K562 (cell line): ENCODE measurements around the gene ARHGAP9. TPM values are rescaled to one million over a fixed set of nuclear protein-coding genes. Genes with fewer than 3 reads are reported as not detected.
"Not testable (repeated sequence)": the region's sequence is repeated elsewhere in the genome, so short reads cannot be mapped to it uniquely, and the experiment has no call there.

Experiments
- ATAC-seq: fragments of 200-7000 bp; cut with Tn5 transposase; 3 replicates; pipeline ENCODE4 v1.9.1; 2020; ENCODE audit warnings: moderate library complexity
- BruUV-seq: library from RNA; stranded (reverse); fragments of 400-500 nt; replicated peaks from 2 replicates; lab custom pipeline; 2021; lab: Mats Ljungman, UMichigan
- CTCF ChIA-PET: fragments of 300-600 bp; formaldehyde crosslinking; extraction: SDS; loops from one replicate; lab custom pipeline; 2021; ENCODE audit warnings: low intra/inter-chr PET ratio; lab: Yijun Ruan, JAX
- POLR2A ChIA-PET: fragments of 300-600, 350-650 bp; sonication (Branson Sonifier 250); formaldehyde crosslinking; extraction: SDS; loops from one replicate; lab custom pipeline; 2021; ENCODE audit warnings: antibody characterized with exemption, inconsistent platforms; lab: Yijun Ruan, JAX
- DNase-seq, 4 experiments: peaks; one replicate each; pipeline versions ENCODE4 v3.0.0 to v3.0.0-alpha.2; 2011 to 2018; ENCODE audit warnings: low spot score in 3 of 4, mixed read lengths in 3 of 4; ENCODE audit errors: extremely low read depth in 1 of 4
- FAIRE-seq: peaks from 2 replicates; lab custom pipeline; 2011; peaks lifted over from hg19 to GRCh38; lab: Jason Lieb, UNC
- H2AFZ ChIP-seq: 2 replicates; pipeline ENCODE4 v1.6.0; 2011; ENCODE audit warnings: low read depth, low read length, control low read depth, inconsistent platforms
- H3K27ac ChIP-seq: fragments of 200-600 bp; 3 replicates; pipeline ENCODE4 v1.8.0; 2011; ENCODE audit warnings: low read depth, mild to moderate bottlenecking, control low read depth, inconsistent platforms, low read length, moderate library complexity, mixed read lengths; ENCODE audit errors: extremely low read depth
- H3K27me3 ChIP-seq, 2 experiments: fragments of 300-600 bp in 1 of 2; 2 replicates in 1 of 2; 3 replicates in 1 of 2; pipeline versions ENCODE4 v1.6.0 to v1.8.0; 2011; ENCODE audit warnings: inconsistent platforms in 2 of 2, low read length in 2 of 2, mild to moderate bottlenecking in 1 of 2, mixed read lengths in 1 of 2, moderate library complexity in 1 of 2; ENCODE audit not compliant: control insufficient read depth in 2 of 2, insufficient read depth in 2 of 2
- H3K36me3 ChIP-seq: fragments of 300-600 bp; 3 replicates; pipeline ENCODE4 v1.8.0; 2011; ENCODE audit warnings: mild to moderate bottlenecking, low read length, inconsistent platforms; ENCODE audit not compliant: control insufficient read depth, insufficient read depth
- H3K4me1 ChIP-seq, 2 experiments: fragments of 200-600 bp in 1 of 2; replicated peaks in 1 of 2; 2 replicates in 1 of 2; 3 replicates in 1 of 2; pipeline versions ENCODE4 v1.5.1 to v1.8.0; 2011; ENCODE audit warnings: inconsistent platforms in 2 of 2, low read length in 2 of 2, mild to moderate bottlenecking in 1 of 2, mixed read lengths in 1 of 2, moderate library complexity in 1 of 2; ENCODE audit not compliant: control insufficient read depth in 2 of 2, insufficient read depth in 2 of 2
- H3K4me2 ChIP-seq: 2 replicates; pipeline ENCODE4 v1.6.1; 2011; ENCODE audit warnings: low read length, control low read depth, inconsistent platforms, mixed read lengths; ENCODE audit not compliant: insufficient read depth
- H3K4me3 ChIP-seq: fragments of 200-600 bp; sonication (generic), shearing (Covaris generic); 2 replicates; pipeline ENCODE4 v1.5.1; 2016; ENCODE audit warnings: control low read depth, inconsistent platforms
- H3K79me2 ChIP-seq: fragments of 200-600 bp; 3 replicates; pipeline ENCODE4 v1.8.0; 2011; ENCODE audit warnings: low read length, inconsistent platforms; ENCODE audit not compliant: control insufficient read depth, insufficient read depth
- H3K9ac ChIP-seq, 2 experiments: 2 replicates each; pipeline versions ENCODE4 v1.6.0 to v1.6.1; 2011; ENCODE audit warnings: low read depth in 2 of 2, low read length in 2 of 2, control low read depth in 1 of 2, inconsistent platforms in 1 of 2, mild to moderate bottlenecking in 1 of 2, mixed read lengths in 1 of 2; ENCODE audit not compliant: insufficient read depth in 1 of 2
- H3K9me1 ChIP-seq: one replicate; pipeline ENCODE4 v1.6.0; 2011; ENCODE audit warnings: inconsistent platforms, mild to moderate bottlenecking, low read length, moderate library complexity; ENCODE audit not compliant: control insufficient read depth, insufficient read depth
- H3K9me3 ChIP-seq: replicated peaks from 2 replicates; pipeline ENCODE4 v1.5.1; 2011; ENCODE audit warnings: low read depth, low read length, inconsistent platforms; ENCODE audit not compliant: control insufficient read depth, insufficient read depth
- H4K20me1 ChIP-seq: replicated peaks from 2 replicates; pipeline ENCODE4 v1.6.1; 2011; ENCODE audit warnings: low read length, inconsistent platforms, mixed read lengths; ENCODE audit not compliant: control insufficient read depth, insufficient read depth
- ILF3 ChIP-seq: fragments of 450-650 bp; IDR thresholded peaks from 2 replicates; pipeline ENCODE4 v1.6.1; 2018; ENCODE audit warnings: antibody characterized with exemption, mild to moderate bottlenecking, moderate library complexity, borderline replicate concordance
- KDM1A ChIP-seq, 2 experiments: fragments of 450-650 bp; IDR thresholded peaks; 2 replicates each; pipeline ENCODE4 v1.6.1; 2016; ENCODE audit warnings: mild to moderate bottlenecking in 2 of 2
- RBFOX2 ChIP-seq: fragments of 200-400 bp; formaldehyde crosslinking; IDR thresholded peaks from 2 replicates; pipeline ENCODE4 v1.6.1; 2017; ENCODE audit warnings: low read depth, mild to moderate bottlenecking, low read length, moderate library complexity
- RBM25 ChIP-seq: fragments of 200-400 bp; formaldehyde crosslinking; IDR thresholded peaks from 2 replicates; pipeline ENCODE4 v1.6.1; 2018; ENCODE audit warnings: low read length, low read depth, moderate library complexity; ENCODE audit not compliant: severe bottlenecking
- TFAM ChIP-seq: fragments of 250-450 bp; sonication (Bioruptor Pico); conservative IDR thresholded peaks from 2 replicates; pipeline ENCODE4 v1.5.0; 2021; ENCODE audit warnings: mild to moderate bottlenecking, moderate library complexity
- ZNF121 ChIP-seq: sonication (generic); formaldehyde crosslinking; conservative IDR thresholded peaks from 2 replicates; pipeline ENCODE4 v1.8.0; 2022; ENCODE audit warnings: missing genetic modification reagents
- WGBS: fragments of 100-300 bp; shearing (Covaris generic); methylation state at CpG from one replicate; pipeline ENCODE4 v1.1.6; 2016; ENCODE audit warnings: low coverage, mixed read lengths; ENCODE audit not compliant: insufficient coverage; ENCODE audit errors: missing lambda C conversion rate; 5-methylcytosine and 5-hydroxymethylcytosine counted together
- in situ Hi-C: fragments of 300-500 bp; cut with MboI; formaldehyde crosslinking; loops from 4 replicates; pipeline ENCODE4 v1.15.0; 2018; ENCODE audit warnings: inconsistent platforms, mixed read lengths
- intact Hi-C: fragments of 100-400 bp; cut with micrococcal nuclease; formaldehyde crosslinking; loops from 2 replicates; pipeline ENCODE4 v1.14.2; 2022
- microRNA counts: library from miRNA; unstranded; fragments of <30 nt; microRNA quantifications from one replicate; lab custom pipeline; 2016
- microRNA-seq: library from miRNA; unstranded; fragments of <30 nt; microRNA quantifications from one replicate; pipeline ENCODE4, GENCODE V29; 2018; ENCODE audit warnings: borderline microRNAs expressed
- polyA plus RNA-seq, 8 experiments: library from polyadenylated mRNA; depleted of rRNA in 4 of 8; stranded (reverse) in 5 of 8; unstranded in 3 of 8; fragments of >200 nt; fragmentation: Nextera tagmentation in 2 of 8; fragmentation: Illumina TruSeq in 1 of 8; extraction: Ambion mirVana in 2 of 8; extraction: Trizol in 1 of 8; gene quantifications; 2 replicates each; pipeline versions ENCODE4 v1.2.1 to v1.2.3, GENCODE V29; 2011 to 2014; ENCODE audit warnings: inconsistent platforms in 1 of 8, missing spikeins in 1 of 8
- small RNA-seq: library from RNA; depleted of rRNA; stranded (forward); fragments of <200 nt; gene quantifications from one replicate; pipeline ENCODE3, GENCODE V24; 2014
- total RNA-seq, 7 experiments: library from RNA; depleted of rRNA in 6 of 7; stranded (reverse); fragments of >200 nt in 6 of 7; fragmentation: Illumina TruSeq in 2 of 7; extraction: Trizol in 2 of 7; gene quantifications; 2 replicates each; pipeline versions ENCODE4 v1.2.1 to v1.2.3, GENCODE V29; 2011 to 2021; ENCODE audit warnings: low replicate concordance in 1 of 7

Gene ARHGAP9
- total and polyA plus RNA-seq, 9 of the 15 experiments (the other 6 are each of a cell fraction or from before 2014, with no cell fraction given) = 1.5 to 10.2 (median 5.1) TPM

DNA sequence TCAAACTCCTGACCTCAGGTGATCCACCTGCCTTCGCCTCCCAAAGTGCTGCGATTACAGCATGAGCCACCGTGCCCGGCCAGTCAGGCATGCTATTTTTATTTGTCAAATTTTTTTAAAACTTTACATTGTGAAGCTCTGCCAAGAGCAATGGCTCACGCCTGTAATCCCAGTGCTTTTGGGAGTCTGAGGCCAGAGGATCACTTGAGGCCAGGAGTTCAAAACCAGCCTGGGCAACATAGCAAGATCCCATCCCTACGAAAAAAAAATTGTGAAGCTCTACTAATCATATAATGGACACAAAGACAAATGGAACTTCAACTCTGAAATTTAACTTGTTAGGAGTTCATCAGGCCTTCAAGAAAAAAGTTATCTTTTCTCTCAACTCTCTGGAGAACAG, 50.7 kb downstream of the ARHGAP9 start:
- no TSS peak for BruUV-seq
- peak overlapping the region; percentile 98; the same call in 2 of the 3 replicates for H3K27ac ChIP-seq
- H3K4me2 ChIP-seq = peak overlapping the region; percentile 94; the same call in 1 of the 2 replicates
- H3K9me1 ChIP-seq = no peaks in the 10 kb centered on the region
- in situ Hi-C loops = no loop called here
- H3K36me3 ChIP-seq = no peaks in the 10 kb centered on the region
- TF ChIP-seq ZNF121 (CRISPR knock-in tag) (peak; percentile 97), RBM25 (peak; percentile 70), RBFOX2 (0 out of 2 replicates have a peak, but pooled peaks have one; percentile 3), TFAM (no peak), KDM1A (IDR thresholded peaks at IDR 0.05) (peak; percentile 35 to 39; a peak in 3 of 4 replicates), ILF3 (no peak)
- intact Hi-C loops = no loop called here
- H3K4me3 ChIP-seq = peak overlapping the region; percentile 59; the same call in 1 of the 2 replicates
- no peaks in the 10 kb centered on the region for H3K27me3 ChIP-seq
- H3K9me3 ChIP-seq = no peaks in the 10 kb centered on the region
- peak overlapping the region; percentile 59 to 93 for H3K9ac ChIP-seq
- DNase-seq (no peak), ATAC-seq (no peak), FAIRE-seq (no peak)
- H3K4me1 ChIP-seq = peaks cover 11 to 12% of the 10 kb centered on the region in 2 experiments; a peak in 2 of 5 replicates
- ChIA-PET POLR2A (interaction anchor here (0.6 to 3.1 kb wide), 4 partner anchors 10 to 288 kb away, joined by 3 to 9 read pairs (median 3); no protein-coding TSS in a partner anchor), CTCF (no interaction called here)
- no peak overlapping the region for H2AFZ ChIP-seq
- no peaks in the 10 kb centered on the region for H4K20me1 ChIP-seq
- 91% methylated on average over 5 of the region's 6 CpGs for WGBS
- H3K79me2 ChIP-seq = peaks cover 32% of the 10 kb centered on the region

DNA sequence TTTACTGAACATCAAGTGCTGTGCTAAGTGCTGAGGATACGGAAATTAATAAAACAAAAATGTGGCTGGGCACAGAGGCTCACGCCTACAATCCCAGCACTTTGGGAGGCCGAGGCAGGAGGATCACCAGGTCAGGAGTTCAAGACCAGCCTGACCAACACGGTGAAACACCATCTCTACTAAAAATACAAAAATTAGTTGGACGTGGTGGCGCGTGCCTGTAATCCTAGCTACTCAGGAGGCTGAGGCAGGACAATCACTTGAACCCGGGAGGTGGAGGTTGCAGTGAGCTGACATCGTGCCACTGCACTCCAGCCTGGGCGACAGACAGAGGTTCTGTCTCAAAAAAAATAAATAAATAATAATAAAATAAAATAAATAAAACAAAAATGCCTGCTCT, 52.7 kb downstream of the ARHGAP9 start:
- in situ Hi-C loops, H3K9ac ChIP-seq, H3K4me2 ChIP-seq, intact Hi-C loops, H3K9me1 ChIP-seq, FAIRE-seq, H2AFZ ChIP-seq, DNase-seq, CTCF ChIA-PET, H3K27me3 ChIP-seq, H3K9me3 ChIP-seq, BruUV-seq, H3K27ac ChIP-seq, H3K36me3 ChIP-seq, H3K4me3 ChIP-seq, H4K20me1 ChIP-seq, ATAC-seq: not testable (repeated sequence)
- 94% methylated on average over 10 of the region's 10 CpGs for WGBS
- H3K4me1 ChIP-seq = peaks cover 10 to 11% of the 10 kb centered on the region in 2 experiments; a peak in 2 of 5 replicates
- POLR2A ChIA-PET = interaction anchor here (3.1 kb wide), 1 partner anchor 9 kb away, joined by 9 read pairs; no protein-coding TSS in a partner anchor
- H3K79me2 ChIP-seq = peaks cover 32% of the 10 kb centered on the region

MicroRNAs within 50 kb of the gene (microRNA counts, 767-probe panel; counts per million panel counts)
- microRNA hsa-miR-616-3p (lab: Ali Mortazavi, UCI) = 1,779 counts per million, percentile 46 among the panel's probes with 10 or more counts

Small RNA genes lying within 50 kb of the gene (microRNA-seq; reads per million reads assigned to microRNA genes)
- gene MIR616 (6.6 reads per million, percentile 51 among the genes with 10 or more reads in this experiment), gene MIR6758 (0.55 reads per million)

Small RNA genes lying within 50 kb of the gene (small RNA-seq; reads per million reads assigned to genes)
- 0.37 reads per million, percentile 6 among the genes with 10 or more reads in this experiment for gene MIR616

Other genes with a start within 250 kb of the ARHGAP9 start
Only the 7 nearest of the 15 such genes appear.
- 5.0 and 6.7 TPM in 2 replicates for gene R3HDM2, start 48.8 kb downstream of the ARHGAP9 start, total RNA-seq (2014; rRNA removed)
- 9.0 and 10.5 TPM in 2 replicates for gene R3HDM2, start 48.8 kb downstream of the ARHGAP9 start, total RNA-seq (2014; rRNA removed; fragmentation: Illumina TruSeq; extraction: Trizol)
- gene R3HDM2, start 48.8 kb downstream of the ARHGAP9 start, total RNA-seq (2015; rRNA removed; fragmentation: Illumina TruSeq; extraction: Trizol) = 6.4 and 9.2 TPM in 2 replicates
- 15.5 and 18.8 TPM in 2 replicates for gene R3HDM2, start 48.8 kb downstream of the ARHGAP9 start, total RNA-seq (2021)
- gene R3HDM2, start 48.8 kb downstream of the ARHGAP9 start, polyA plus RNA-seq (2011; rRNA removed) = 11.2 and 22.0 TPM in 2 replicates
- gene R3HDM2, start 48.8 kb downstream of the ARHGAP9 start, polyA plus RNA-seq (2014; fragmentation: Illumina TruSeq; extraction: Trizol) = 15.0 and 15.9 TPM in 2 replicates
- gene R3HDM2, start 48.8 kb downstream of the ARHGAP9 start, polyA plus RNA-seq (2014; fragmentation: Nextera tagmentation; extraction: Ambion mirVana) = 1 to 10 TPM; 3.3 to 3.7 TPM
- gene R3HDM2, start 48.8 kb downstream of the ARHGAP9 start, polyA plus RNA-seq (2014; rRNA removed) = 10.6 and 11.0 TPM in 2 replicates
- not detected in 2 replicates for gene INHBC, start 45.1 kb downstream of the ARHGAP9 start, total RNA-seq (2014; rRNA removed)
- gene INHBC, start 45.1 kb downstream of the ARHGAP9 start, total RNA-seq (2014; rRNA removed; fragmentation: Illumina TruSeq; extraction: Trizol) = not detected in 2 replicates
- gene INHBC, start 45.1 kb downstream of the ARHGAP9 start, total RNA-seq (2015; rRNA removed; fragmentation: Illumina TruSeq; extraction: Trizol) = 0.07 TPM in 1 of 2 replicates, not detected in the other
- 0.07 TPM in 1 of 2 replicates, not detected in the other for gene INHBC, start 45.1 kb downstream of the ARHGAP9 start, total RNA-seq (2021)
- 0.04 and 0.15 TPM in 2 replicates for gene INHBC, start 45.1 kb downstream of the ARHGAP9 start, polyA plus RNA-seq (2011; rRNA removed)
- gene INHBC, start 45.1 kb downstream of the ARHGAP9 start, polyA plus RNA-seq (2014; fragmentation: Illumina TruSeq; extraction: Trizol) = not detected in 2 replicates
- under 1 TPM in 1 of 2 experiments, not detected in 1; 0.17 TPM for gene INHBC, start 45.1 kb downstream of the ARHGAP9 start, polyA plus RNA-seq (2014; fragmentation: Nextera tagmentation; extraction: Ambion mirVana)
- 0.24 TPM in 1 of 2 replicates, not detected in the other for gene INHBC, start 45.1 kb downstream of the ARHGAP9 start, polyA plus RNA-seq (2014; rRNA removed)
- 8.2 and 12.2 TPM in 2 replicates for gene INHBE, start 24.6 kb downstream of the ARHGAP9 start, total RNA-seq (2014; rRNA removed)
- 5.6 and 7.3 TPM in 2 replicates for gene INHBE, start 24.6 kb downstream of the ARHGAP9 start, total RNA-seq (2014; rRNA removed; fragmentation: Illumina TruSeq; extraction: Trizol)
- gene INHBE, start 24.6 kb downstream of the ARHGAP9 start, total RNA-seq (2015; rRNA removed; fragmentation: Illumina TruSeq; extraction: Trizol) = 0.94 and 1.2 TPM in 2 replicates
- 8.6 and 9.4 TPM in 2 replicates for gene INHBE, start 24.6 kb downstream of the ARHGAP9 start, total RNA-seq (2021)
- gene INHBE, start 24.6 kb downstream of the ARHGAP9 start, polyA plus RNA-seq (2011; rRNA removed) = 1.7 and 4.7 TPM in 2 replicates
- gene INHBE, start 24.6 kb downstream of the ARHGAP9 start, polyA plus RNA-seq (2014; fragmentation: Illumina TruSeq; extraction: Trizol) = 9.1 and 11.1 TPM in 2 replicates
- 1 to 10 TPM; 1.9 TPM for gene INHBE, start 24.6 kb downstream of the ARHGAP9 start, polyA plus RNA-seq (2014; fragmentation: Nextera tagmentation; extraction: Ambion mirVana)
- 8.5 and 9.9 TPM in 2 replicates for gene INHBE, start 24.6 kb downstream of the ARHGAP9 start, polyA plus RNA-seq (2014; rRNA removed)
- 0.33 and 0.41 TPM in 2 replicates for gene GLI1, start 20.1 kb downstream of the ARHGAP9 start, total RNA-seq (2014; rRNA removed)
- 0.76 and 0.80 TPM in 2 replicates for gene GLI1, start 20.1 kb downstream of the ARHGAP9 start, total RNA-seq (2014; rRNA removed; fragmentation: Illumina TruSeq; extraction: Trizol)
- gene GLI1, start 20.1 kb downstream of the ARHGAP9 start, total RNA-seq (2015; rRNA removed; fragmentation: Illumina TruSeq; extraction: Trizol) = 0.30 and 2.2 TPM in 2 replicates
- gene GLI1, start 20.1 kb downstream of the ARHGAP9 start, total RNA-seq (2021) = 2.1 and 3.7 TPM in 2 replicates
- 0.33 and 1.1 TPM in 2 replicates for gene GLI1, start 20.1 kb downstream of the ARHGAP9 start, polyA plus RNA-seq (2011; rRNA removed)
- gene GLI1, start 20.1 kb downstream of the ARHGAP9 start, polyA plus RNA-seq (2014; fragmentation: Illumina TruSeq; extraction: Trizol) = 0.61 and 0.80 TPM in 2 replicates
- under 1 TPM; 0.24 to 0.31 TPM for gene GLI1, start 20.1 kb downstream of the ARHGAP9 start, polyA plus RNA-seq (2014; fragmentation: Nextera tagmentation; extraction: Ambion mirVana)
- gene GLI1, start 20.1 kb downstream of the ARHGAP9 start, polyA plus RNA-seq (2014; rRNA removed) = 0.51 and 0.64 TPM in 2 replicates
- 231 and 232 TPM in 2 replicates for gene MARS1, start 8.2 kb upstream of the ARHGAP9 start, total RNA-seq (2014; rRNA removed)
- 220 and 245 TPM in 2 replicates for gene MARS1, start 8.2 kb upstream of the ARHGAP9 start, total RNA-seq (2014; rRNA removed; fragmentation: Illumina TruSeq; extraction: Trizol)
- gene MARS1, start 8.2 kb upstream of the ARHGAP9 start, total RNA-seq (2015; rRNA removed; fragmentation: Illumina TruSeq; extraction: Trizol) = 158 and 169 TPM in 2 replicates
- 339 and 382 TPM in 2 replicates for gene MARS1, start 8.2 kb upstream of the ARHGAP9 start, total RNA-seq (2021)
- gene MARS1, start 8.2 kb upstream of the ARHGAP9 start, polyA plus RNA-seq (2011; rRNA removed) = 145 and 271 TPM in 2 replicates
- 298 and 362 TPM in 2 replicates for gene MARS1, start 8.2 kb upstream of the ARHGAP9 start, polyA plus RNA-seq (2014; fragmentation: Illumina TruSeq; extraction: Trizol)
- gene MARS1, start 8.2 kb upstream of the ARHGAP9 start, polyA plus RNA-seq (2014; fragmentation: Nextera tagmentation; extraction: Ambion mirVana) = 100 to 1,000 TPM; 117 to 168 TPM
- 221 and 229 TPM in 2 replicates for gene MARS1, start 8.2 kb upstream of the ARHGAP9 start, polyA plus RNA-seq (2014; rRNA removed)
- 68.2 and 89.9 TPM in 2 replicates for gene DDIT3, start 40.6 kb upstream of the ARHGAP9 start, total RNA-seq (2014; rRNA removed)
- gene DDIT3, start 40.6 kb upstream of the ARHGAP9 start, total RNA-seq (2014; rRNA removed; fragmentation: Illumina TruSeq; extraction: Trizol) = 89.6 and 104 TPM in 2 replicates
- gene DDIT3, start 40.6 kb upstream of the ARHGAP9 start, total RNA-seq (2015; rRNA removed; fragmentation: Illumina TruSeq; extraction: Trizol) = 53.7 and 59.1 TPM in 2 replicates
- gene DDIT3, start 40.6 kb upstream of the ARHGAP9 start, total RNA-seq (2021) = 56.8 and 61.8 TPM in 2 replicates
- gene DDIT3, start 40.6 kb upstream of the ARHGAP9 start, polyA plus RNA-seq (2011; rRNA removed) = 99.0 and 118 TPM in 2 replicates
- 83.9 and 103 TPM in 2 replicates for gene DDIT3, start 40.6 kb upstream of the ARHGAP9 start, polyA plus RNA-seq (2014; fragmentation: Illumina TruSeq; extraction: Trizol)
- gene DDIT3, start 40.6 kb upstream of the ARHGAP9 start, polyA plus RNA-seq (2014; fragmentation: Nextera tagmentation; extraction: Ambion mirVana) = 100 to 1,000 TPM; 254 to 272 TPM
- gene DDIT3, start 40.6 kb upstream of the ARHGAP9 start, polyA plus RNA-seq (2014; rRNA removed) = 87.2 and 127 TPM in 2 replicates
- gene MBD6, start 43.0 kb upstream of the ARHGAP9 start, total RNA-seq (2014; rRNA removed) = 4.7 and 6.3 TPM in 2 replicates
- gene MBD6, start 43.0 kb upstream of the ARHGAP9 start, total RNA-seq (2014; rRNA removed; fragmentation: Illumina TruSeq; extraction: Trizol) = 2.7 and 3.8 TPM in 2 replicates
- gene MBD6, start 43.0 kb upstream of the ARHGAP9 start, total RNA-seq (2015; rRNA removed; fragmentation: Illumina TruSeq; extraction: Trizol) = 3.6 and 6.1 TPM in 2 replicates
- 46.6 and 54.8 TPM in 2 replicates for gene MBD6, start 43.0 kb upstream of the ARHGAP9 start, total RNA-seq (2021)
- 2.0 and 6.8 TPM in 2 replicates for gene MBD6, start 43.0 kb upstream of the ARHGAP9 start, polyA plus RNA-seq (2011; rRNA removed)
- 14.1 and 20.3 TPM in 2 replicates for gene MBD6, start 43.0 kb upstream of the ARHGAP9 start, polyA plus RNA-seq (2014; fragmentation: Illumina TruSeq; extraction: Trizol)
- gene MBD6, start 43.0 kb upstream of the ARHGAP9 start, polyA plus RNA-seq (2014; fragmentation: Nextera tagmentation; extraction: Ambion mirVana) = 1 to 10 TPM; 2.6 to 2.9 TPM
- gene MBD6, start 43.0 kb upstream of the ARHGAP9 start, polyA plus RNA-seq (2014; rRNA removed) = 12.2 and 19.8 TPM in 2 replicates